ENCODE results near the gene PRR23C. TPM values are rescaled to one million over a fixed set of nuclear protein-coding genes. Genes with fewer than 3 reads are reported as not detected.

The PRR23C gene
- polyA plus RNA-seq (2012; ENCODE audit: low read depth, missing spikeins) = not detected

DNA sequence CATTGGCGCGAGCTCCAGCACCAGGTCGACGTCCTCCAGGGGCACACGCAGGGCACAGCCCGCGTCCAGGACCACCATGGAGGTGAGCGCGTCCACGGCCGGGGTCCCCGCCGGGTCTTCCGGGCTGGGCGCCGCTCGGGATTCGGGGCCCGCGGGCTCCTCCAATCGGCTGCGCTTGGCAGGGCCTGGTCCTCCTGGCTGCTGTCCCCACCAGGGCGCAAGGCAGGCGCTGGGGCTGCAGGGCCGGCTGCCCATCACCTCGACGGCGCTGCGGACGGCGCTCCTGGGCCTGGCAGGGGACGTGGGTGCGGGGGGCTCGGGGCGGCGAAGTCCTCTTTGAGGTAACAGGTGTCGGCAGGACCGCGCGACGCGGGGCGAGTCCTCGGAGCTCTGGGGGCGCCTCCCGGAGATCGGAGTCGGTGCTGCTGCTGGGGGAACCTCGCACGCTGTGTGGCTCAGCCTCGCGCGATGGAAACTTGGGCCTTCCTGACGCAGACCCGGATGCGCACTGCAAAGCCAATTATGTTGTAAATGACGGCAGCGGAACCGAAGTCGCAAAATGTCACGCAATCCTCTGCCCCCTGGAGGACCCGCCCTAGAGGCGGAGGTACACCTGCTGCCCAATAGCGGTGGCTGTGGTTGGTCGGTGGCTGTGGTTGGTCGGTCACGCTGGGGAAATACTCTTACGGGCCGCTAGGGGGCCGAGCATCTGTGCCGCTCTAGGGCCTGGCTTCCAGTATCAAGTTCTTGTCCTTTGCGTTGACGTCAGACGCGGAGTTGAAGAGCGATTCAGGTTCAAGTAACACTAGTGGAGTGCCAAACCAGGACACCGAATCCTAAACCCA, at the start of gene PRR23C:
PRR23C (minus strand) TSS at position 527 of the 845 bp plus-strand sequence; CDS start at position 255, 272 bp downstream.
- DNase-seq (ENCODE audit: insufficient read length, low spot score) = no peak

DNA sequence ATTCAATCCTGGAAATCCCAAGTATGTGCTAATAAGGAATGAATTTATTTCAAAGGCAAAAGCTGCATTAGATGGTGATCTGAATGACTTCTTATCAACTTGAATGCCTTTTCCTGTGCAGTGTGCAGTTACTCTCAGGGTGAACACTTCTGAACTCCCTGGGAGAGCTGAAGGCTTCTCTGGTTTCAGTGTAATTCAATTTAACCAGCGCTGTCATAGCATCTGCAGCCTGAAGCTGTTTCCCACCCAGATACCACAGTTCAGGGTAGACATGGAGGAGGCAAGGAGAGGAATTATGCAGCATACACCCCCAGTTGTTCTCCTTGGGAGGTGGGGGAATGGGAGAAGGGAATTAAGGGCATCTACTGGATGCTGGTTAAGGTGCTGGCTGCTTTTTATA, 49.1 kb upstream of the PRR23C start:
- DNase-seq (ENCODE audit: insufficient read length, low spot score) (no peak), FAIRE-seq (no peak)
- TF ChIP-seq POLR2A (IDR thresholded peaks at IDR 0.05; ENCODE audit: low read depth, low read length) (no peak), POLR2AphosphoS5 (IDR thresholded peaks at IDR 0.05; ENCODE audit: low read depth, low read length) (no peak), SPI1 (IDR thresholded peaks at IDR 0.05; ENCODE audit: low read depth, low read length) (no peak), PAX5 (IDR thresholded peaks at IDR 0.05; ENCODE audit: insufficient read depth, low read length, severe bottlenecking) (no peak), POU2F2 (IDR thresholded peaks at IDR 0.05; ENCODE audit: low read depth, low read length) (no peak), TAF1 (IDR thresholded peaks at IDR 0.05; ENCODE audit: low read depth, low read length) (no peak)

More for the DNA sequence above, at the start of gene PRR23C:
- TF ChIP-seq POU2F2 (IDR thresholded peaks at IDR 0.05; ENCODE audit: low read depth, low read length) (no peak), TAF1 (IDR thresholded peaks at IDR 0.05; ENCODE audit: low read depth, low read length) (no peak), POLR2AphosphoS5 (IDR thresholded peaks at IDR 0.05; ENCODE audit: low read depth, low read length) (no peak), SPI1 (IDR thresholded peaks at IDR 0.05; ENCODE audit: low read depth, low read length) (no peak), PAX5 (IDR thresholded peaks at IDR 0.05; ENCODE audit: insufficient read depth, low read length, severe bottlenecking) (no peak), POLR2A (IDR thresholded peaks at IDR 0.05; ENCODE audit: low read depth, low read length) (no peak)
- no peak for FAIRE-seq

DNA sequence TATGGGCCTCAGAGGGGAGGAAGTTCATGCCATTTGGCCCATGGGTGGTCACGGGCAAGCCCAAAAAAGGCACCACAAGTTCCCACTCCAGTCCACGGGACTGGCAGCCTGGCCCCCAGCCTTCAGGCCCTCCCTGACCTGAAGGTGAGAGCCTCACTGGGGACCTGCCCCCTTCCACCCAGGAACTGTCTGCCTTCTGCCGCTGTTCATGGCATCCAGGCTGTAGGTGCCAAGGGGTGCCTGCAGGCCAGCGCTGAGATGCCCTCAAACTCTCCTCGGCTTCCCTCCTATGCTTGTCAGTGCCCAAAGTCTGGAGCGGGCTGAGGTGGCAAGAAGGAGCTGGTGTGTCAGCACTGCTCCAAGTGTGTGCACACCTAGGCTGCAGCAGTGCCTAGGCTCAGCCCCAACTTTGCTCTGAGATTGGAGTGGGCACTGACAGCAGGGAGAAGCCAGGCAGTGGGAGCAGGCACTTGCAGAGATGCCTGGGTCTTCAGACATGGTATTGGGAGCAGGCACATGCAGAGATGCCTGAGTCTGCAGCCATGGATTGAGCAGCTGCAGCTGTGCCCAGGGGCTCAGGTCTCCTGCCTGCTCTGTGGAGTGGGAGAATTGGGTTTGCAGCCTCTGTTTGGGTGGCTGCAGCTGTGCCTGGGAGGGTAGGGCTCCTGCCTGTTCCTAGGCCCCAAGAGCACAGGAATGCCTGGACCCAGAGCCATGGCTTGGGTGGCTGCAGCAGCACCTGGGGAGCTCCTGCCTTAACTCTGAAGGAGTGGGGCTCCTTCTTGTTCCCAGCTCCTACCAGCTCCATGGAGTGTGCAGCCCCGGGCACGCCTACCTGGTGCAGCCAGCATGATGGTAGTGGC, 44.0 kb upstream of the PRR23C start:
- FAIRE-seq (no peak), DNase-seq (ENCODE audit: insufficient read length, low spot score) (no peak)
- no peak for TF ChIP-seq POLR2AphosphoS5 (IDR thresholded peaks at IDR 0.05; ENCODE audit: low read depth, low read length)
- no peak for TF ChIP-seq TAF1 (IDR thresholded peaks at IDR 0.05; ENCODE audit: low read depth, low read length)
- no peak for TF ChIP-seq POLR2A (IDR thresholded peaks at IDR 0.05; ENCODE audit: low read depth, low read length)
- no peak for TF ChIP-seq POU2F2 (IDR thresholded peaks at IDR 0.05; ENCODE audit: low read depth, low read length)
- TF ChIP-seq PAX5 (IDR thresholded peaks at IDR 0.05; ENCODE audit: insufficient read depth, low read length, severe bottlenecking) = no peak
- TF ChIP-seq SPI1 (IDR thresholded peaks at IDR 0.05; ENCODE audit: low read depth, low read length) = no peak

DNA sequence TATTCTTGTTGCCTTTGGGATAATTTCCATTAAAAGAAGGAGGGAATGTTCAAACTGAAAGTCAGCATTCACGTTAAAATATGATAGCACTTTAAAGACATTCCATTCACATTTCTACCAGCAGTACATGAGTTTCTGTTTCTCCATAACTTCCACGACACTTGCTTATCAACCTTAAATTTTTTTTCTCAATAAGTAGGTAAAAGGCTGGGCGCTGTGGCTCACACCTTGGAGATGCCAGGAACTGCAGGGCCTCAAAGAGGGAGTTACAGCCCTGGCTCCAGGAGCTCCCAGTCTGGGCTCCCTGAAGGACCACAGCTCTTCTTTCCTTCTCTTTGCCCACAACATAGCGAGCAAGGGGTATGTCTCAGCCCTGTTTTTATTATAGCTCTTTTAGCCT, 42.9 kb upstream of the PRR23C start:
- TF ChIP-seq POLR2AphosphoS5 (IDR thresholded peaks at IDR 0.05; ENCODE audit: low read depth, low read length) = no peak
- no peak for TF ChIP-seq TAF1 (IDR thresholded peaks at IDR 0.05; ENCODE audit: low read depth, low read length)
- TF ChIP-seq SPI1 (IDR thresholded peaks at IDR 0.05; ENCODE audit: low read depth, low read length) = no peak
- TF ChIP-seq PAX5 (IDR thresholded peaks at IDR 0.05; ENCODE audit: insufficient read depth, low read length, severe bottlenecking) = no peak
- no peak for TF ChIP-seq POLR2A (IDR thresholded peaks at IDR 0.05; ENCODE audit: low read depth, low read length)
- no peak for TF ChIP-seq POU2F2 (IDR thresholded peaks at IDR 0.05; ENCODE audit: low read depth, low read length)
- FAIRE-seq = no peak

DNA sequence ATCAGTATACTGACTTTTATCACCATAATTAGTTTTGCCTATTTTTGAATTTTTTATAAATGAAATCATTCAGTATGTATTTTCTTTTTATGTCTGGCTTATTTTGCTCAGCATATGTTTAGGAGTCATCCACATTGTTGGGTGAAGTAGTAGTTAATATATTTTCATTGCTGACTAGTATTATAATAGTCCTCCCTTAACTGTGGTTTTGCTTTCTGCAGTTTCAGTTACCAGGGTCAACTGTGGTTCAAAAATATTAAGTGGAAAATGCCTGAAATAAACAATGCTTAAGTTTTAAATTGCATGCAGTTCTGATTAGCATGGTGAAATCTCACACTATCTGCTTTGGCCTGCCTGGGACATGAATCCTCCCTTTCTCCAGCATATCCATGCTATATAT, 39.5 kb upstream of the PRR23C start:
- no peak for DNase-seq (ENCODE audit: insufficient read length, low spot score)
- no peak for FAIRE-seq
- no peak for TF ChIP-seq TAF1 (IDR thresholded peaks at IDR 0.05; ENCODE audit: low read depth, low read length)
- TF ChIP-seq POU2F2 (IDR thresholded peaks at IDR 0.05; ENCODE audit: low read depth, low read length) = no peak
- no peak for TF ChIP-seq PAX5 (IDR thresholded peaks at IDR 0.05; ENCODE audit: insufficient read depth, low read length, severe bottlenecking)
- no peak for TF ChIP-seq POLR2A (IDR thresholded peaks at IDR 0.05; ENCODE audit: low read depth, low read length)
- no peak for TF ChIP-seq POLR2AphosphoS5 (IDR thresholded peaks at IDR 0.05; ENCODE audit: low read depth, low read length)
- no peak for TF ChIP-seq SPI1 (IDR thresholded peaks at IDR 0.05; ENCODE audit: low read depth, low read length)

More for the DNA sequence above, 42.9 kb upstream of the PRR23C start:
- no peak for DNase-seq (ENCODE audit: insufficient read length, low spot score)

GRCh38 chr3:139074565-139075115, 29.9 kb upstream of the PRR23C start:
- no peak for FAIRE-seq

DNA sequence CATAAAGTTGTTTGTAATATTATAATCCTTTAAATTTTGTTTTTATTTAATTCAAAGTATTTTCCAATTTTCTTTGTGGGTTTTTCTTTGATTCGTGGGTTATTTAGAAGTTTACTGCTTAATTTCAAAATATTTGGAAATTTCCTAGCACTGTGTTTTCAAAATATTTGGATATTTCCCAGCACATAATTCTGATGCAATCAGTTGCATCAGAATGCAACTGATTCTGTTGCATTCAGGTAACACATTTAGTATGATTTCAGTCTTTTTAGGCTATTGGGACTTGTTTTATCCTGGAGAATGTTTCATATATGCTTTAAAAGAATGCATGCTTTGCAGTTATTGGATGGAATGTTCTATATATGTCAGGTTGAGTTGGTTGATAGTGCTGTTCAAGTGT, 18.2 kb upstream of the PRR23C start:
- DNase-seq (ENCODE audit: insufficient read length, low spot score) (no peak), FAIRE-seq (no peak)
- TF ChIP-seq POLR2A (IDR thresholded peaks at IDR 0.05; ENCODE audit: low read depth, low read length) = no peak
- TF ChIP-seq PAX5 (IDR thresholded peaks at IDR 0.05; ENCODE audit: insufficient read depth, low read length, severe bottlenecking) = no peak
- no peak for TF ChIP-seq POU2F2 (IDR thresholded peaks at IDR 0.05; ENCODE audit: low read depth, low read length)

More at GRCh38 chr3:139074565-139075115, 29.9 kb upstream of the PRR23C start:
- DNase-seq (ENCODE audit: insufficient read length, low spot score) = no peak
- TF ChIP-seq POLR2AphosphoS5 (IDR thresholded peaks at IDR 0.05; ENCODE audit: low read depth, low read length) (no peak), SPI1 (IDR thresholded peaks at IDR 0.05; ENCODE audit: low read depth, low read length) (no peak), PAX5 (IDR thresholded peaks at IDR 0.05; ENCODE audit: insufficient read depth, low read length, severe bottlenecking) (no peak), POU2F2 (IDR thresholded peaks at IDR 0.05; ENCODE audit: low read depth, low read length) (no peak), TAF1 (IDR thresholded peaks at IDR 0.05; ENCODE audit: low read depth, low read length) (no peak), POLR2A (IDR thresholded peaks at IDR 0.05; ENCODE audit: low read depth, low read length) (no peak)

GRCh38 chr3:139052802-139053600, 8.3 kb upstream of the PRR23C start:
- no peak for FAIRE-seq
- TF ChIP-seq PAX5 (IDR thresholded peaks at IDR 0.05; ENCODE audit: insufficient read depth, low read length, severe bottlenecking) (no peak), POU2F2 (IDR thresholded peaks at IDR 0.05; ENCODE audit: low read depth, low read length) (no peak), POLR2AphosphoS5 (IDR thresholded peaks at IDR 0.05; ENCODE audit: low read depth, low read length) (no peak), TAF1 (IDR thresholded peaks at IDR 0.05; ENCODE audit: low read depth, low read length) (no peak)
- DNase-seq (ENCODE audit: insufficient read length, low spot score) = no peak

All from GM12891 (cell line).